Natural killer cell treated with Interleukin-12 subunit alpha and Interleukin-12 subunit beta and Interleukin-15 and Interleukin-18, amount 100 ng/mL, for 72 hours (primary cell): ENCODE results near the gene PHLDB3. TPM values are rescaled to one million over a fixed set of nuclear protein-coding genes. Genes with fewer than 3 reads are reported as not detected.
A peak's percentile ranks its signal among the peaks of the same experiment; 100 is the strongest.

Source experiments
- ATAC-seq, 2 donors: fragments of 150-1000 bp; cut with Tn5 transposase in 1 of 2; sonication (Bioruptor Pico), chemical (Tn5 transposase) in 1 of 2; 2 replicates each; pipeline ENCODE4 v1.10.0; 2021
- DNase-seq: peaks from one replicate; pipeline ENCODE4 v3.0.0; 2022; ENCODE audit warnings: low spot score
- H3K27ac Mint-ChIP-seq, 2 donors: 1 replicate in 1 of 2; 2 replicates in 1 of 2; pipeline ENCODE4 v1.8.0; 2022; ENCODE audit warnings: mixed read lengths in 2 of 2, mild to moderate bottlenecking in 1 of 2, moderate library complexity in 1 of 2
- H3K27me3 Mint-ChIP-seq, 2 donors: 1 replicate in 1 of 2; 2 replicates in 1 of 2; pipeline ENCODE4 v1.8.0; 2022; ENCODE audit warnings: mixed read lengths in 2 of 2
- H3K36me3 Mint-ChIP-seq: one replicate; pipeline ENCODE4 v1.8.0; 2022; ENCODE audit warnings: mixed read lengths
- H3K4me1 Mint-ChIP-seq, 2 donors: 1 replicate in 1 of 2; 2 replicates in 1 of 2; pipeline ENCODE4 v1.8.0; 2022; ENCODE audit warnings: low read depth in 2 of 2, mixed read lengths in 2 of 2, mild to moderate bottlenecking in 1 of 2
- H3K4me3 Mint-ChIP-seq: one replicate; pipeline ENCODE4 v1.8.0; 2022; ENCODE audit warnings: mixed read lengths
- H3K9me3 Mint-ChIP-seq: 2 replicates; pipeline ENCODE4 v1.8.0; 2022; ENCODE audit warnings: mixed read lengths
- total RNA-seq, 2 donors: library from RNA; stranded (reverse); gene quantifications; one replicate each; pipeline ENCODE4 v1.2.3, GENCODE V29; 2022

The PHLDB3 gene
- total RNA-seq, 2 donors from 2014 or later = 10.5 to 18.7 TPM

- Mint-ChIP-seq H3K4me1 (peaks cover 15 to 21% of the 10 kb centered on the region in 2 donors), H3K27ac (no peak overlapping the region), H3K27me3 (no peaks in the 10 kb centered on the region), H3K4me3 (no peak overlapping the region), H3K36me3 (no peaks in the 10 kb centered on the region), H3K9me3 (no peaks in the 10 kb centered on the region)
- DNase-seq (no peak), ATAC-seq (no peak)
Observed at GRCh38 chr19:43433358-43433673, 71.2 kb downstream of the PHLDB3 start.

- Mint-ChIP-seq H3K27ac (peak overlapping the region in 1 of 2 donors; percentile 1), H3K4me1 (peaks cover 7 to 12% of the 10 kb centered on the region in 2 donors), H3K36me3 (no peaks in the 10 kb centered on the region), H3K27me3 (no peaks in the 10 kb centered on the region), H3K4me3 (no peak overlapping the region), H3K9me3 (no peaks in the 10 kb centered on the region)
- DNase-seq = no peak
- ATAC-seq = no peak
Observed at GRCh38 chr19:43430976-43431375, 73.6 kb downstream of the PHLDB3 start.

GRCh38 chr19:43430142-43430710 lies 74.3 kb downstream of the PHLDB3 start:
- Mint-ChIP-seq H3K27ac (peak overlapping the region in 1 of 2 donors; percentile 1), H3K27me3 (no peaks in the 10 kb centered on the region), H3K36me3 (no peaks in the 10 kb centered on the region), H3K9me3 (no peaks in the 10 kb centered on the region), H3K4me3 (no peak overlapping the region), H3K4me1 (peaks cover 4 to 7% of the 10 kb centered on the region in 2 donors)
- no peak for DNase-seq
- ATAC-seq = no peak

- Mint-ChIP-seq H3K27ac (no peak overlapping the region), H3K4me3 (no peak overlapping the region), H3K36me3 (no peaks in the 10 kb centered on the region), H3K9me3 (no peaks in the 10 kb centered on the region), H3K4me1 (peaks cover 4 to 7% of the 10 kb centered on the region in 2 donors), H3K27me3 (peaks cover 0 to 3% of the 10 kb centered on the region in 2 donors)
- DNase-seq (no peak), ATAC-seq (no peak)
Observed at GRCh38 chr19:43429395-43429794, 75.2 kb downstream of the PHLDB3 start.

GRCh38 chr19:43425567-43426392 lies 78.8 kb downstream of the PHLDB3 start:
- H3K4me1 Mint-ChIP-seq = peaks cover 0 to 3% of the 10 kb centered on the region in 2 donors
- no peaks in the 10 kb centered on the region for H3K9me3 Mint-ChIP-seq
- H3K27ac Mint-ChIP-seq = no peak overlapping the region
- ATAC-seq (no peak), DNase-seq (no peak)
- H3K27me3 Mint-ChIP-seq = peaks cover 7 to 8% of the 10 kb centered on the region in 2 donors
- H3K36me3 Mint-ChIP-seq = no peaks in the 10 kb centered on the region
- no peak overlapping the region for H3K4me3 Mint-ChIP-seq

Other genes starting within 250 kb of the PHLDB3 start
- gene PSG9, start 235.2 kb downstream of the PHLDB3 start, total RNA-seq = not detected
- not detected for gene CD177, start 151.1 kb downstream of the PHLDB3 start, total RNA-seq
- not detected for gene TEX101, start 89.9 kb downstream of the PHLDB3 start, total RNA-seq
- not detected for gene LYPD3, start 39.1 kb downstream of the PHLDB3 start, total RNA-seq
- 10 to 100 TPM; 41.7 to 70.4 TPM for gene ETHE1, start 22.5 kb upstream of the PHLDB3 start, total RNA-seq
- 1 to 10 TPM; 1.4 to 1.9 TPM for gene ZNF575, start 28.4 kb upstream of the PHLDB3 start, total RNA-seq
- 10 to 100 TPM; 29.9 to 47.0 TPM for gene XRCC1, start 70.8 kb upstream of the PHLDB3 start, total RNA-seq
- gene PINLYP, start 71.1 kb upstream of the PHLDB3 start, total RNA-seq = 1 to 10 TPM; 2.7 to 6.2 TPM
- gene IRGQ, start 91.4 kb upstream of the PHLDB3 start, total RNA-seq = 10 to 100 TPM; 36.8 to 42.6 TPM
- 10 to 100 TPM; 19.5 to 22.3 TPM for gene ZNF576, start 91.8 kb upstream of the PHLDB3 start, total RNA-seq
- gene SRRM5, start 107.3 kb upstream of the PHLDB3 start, total RNA-seq = 1 to 10 TPM; 1.1 to 1.8 TPM
- 10 to 100 TPM; 24.9 to 25.3 TPM for gene ZNF428, start 114.9 kb upstream of the PHLDB3 start, total RNA-seq
- gene CADM4, start 135.1 kb upstream of the PHLDB3 start, total RNA-seq = under 1 TPM; 0.59 TPM
- gene PLAUR, start 165.4 kb upstream of the PHLDB3 start, total RNA-seq = 100 to 1,000 TPM in 1 of 2 donors, 10 to 100 TPM in 1; 83.6 to 172 TPM
- not detected for gene IRGC, start 211.3 kb upstream of the PHLDB3 start, total RNA-seq